ENCODE data around the gene PREX1. TPM values are rescaled to one million over a fixed set of nuclear protein-coding genes. Genes with fewer than 3 reads are reported as not detected.

PREX1 gene
- total RNA-seq, 2 experiments from 2014 or later, result 20.7 to 25.3 TPM

GRCh38 chr20:48601798-48602197 is 226.0 kb downstream of the PREX1 start:
- Histone ChIP-seq H2AFZ (ENCODE audit: low read length) (no peak overlapping the region), H4K20me1 (ENCODE audit: insufficient read depth, low read length) (no peaks in the 10 kb centered on the region), H3K4me2 (ENCODE audit: low read length) (no peak overlapping the region), H3K4me1 (ENCODE audit: insufficient read depth, low read length, poor library complexity, severe bottlenecking) (peaks cover 32% of the 10 kb centered on the region), H3K9me3 (ENCODE audit: low read length) (no peaks in the 10 kb centered on the region), H3K9me2 (ENCODE audit: insufficient read depth, low read length) (no peaks in the 10 kb centered on the region), H3K36me3 (ENCODE audit: insufficient read depth, low read length) (no peaks in the 10 kb centered on the region), H3K4me3 (ENCODE audit: low read depth, low read length, poor library complexity, severe bottlenecking) (no peak overlapping the region), H3K27ac (ENCODE audit: low read depth, low read length, poor library complexity, severe bottlenecking) (no peak overlapping the region), H3K79me2 (ENCODE audit: insufficient read depth, low read depth, low read length) (no peaks in the 10 kb centered on the region)
- intact Hi-C loops (cut with micrococcal nuclease; ENCODE audit: unreplicated experiment), result no loop called here
- no peak for DNase-seq (ENCODE audit: low spot score)
- TF ChIP-seq EZH2phosphoT487 (IDR thresholded peaks at IDR 0.05; ENCODE audit: borderline replicate concordance, low read depth, low read length), result no peak
- TF ChIP-seq, protein P1, sequence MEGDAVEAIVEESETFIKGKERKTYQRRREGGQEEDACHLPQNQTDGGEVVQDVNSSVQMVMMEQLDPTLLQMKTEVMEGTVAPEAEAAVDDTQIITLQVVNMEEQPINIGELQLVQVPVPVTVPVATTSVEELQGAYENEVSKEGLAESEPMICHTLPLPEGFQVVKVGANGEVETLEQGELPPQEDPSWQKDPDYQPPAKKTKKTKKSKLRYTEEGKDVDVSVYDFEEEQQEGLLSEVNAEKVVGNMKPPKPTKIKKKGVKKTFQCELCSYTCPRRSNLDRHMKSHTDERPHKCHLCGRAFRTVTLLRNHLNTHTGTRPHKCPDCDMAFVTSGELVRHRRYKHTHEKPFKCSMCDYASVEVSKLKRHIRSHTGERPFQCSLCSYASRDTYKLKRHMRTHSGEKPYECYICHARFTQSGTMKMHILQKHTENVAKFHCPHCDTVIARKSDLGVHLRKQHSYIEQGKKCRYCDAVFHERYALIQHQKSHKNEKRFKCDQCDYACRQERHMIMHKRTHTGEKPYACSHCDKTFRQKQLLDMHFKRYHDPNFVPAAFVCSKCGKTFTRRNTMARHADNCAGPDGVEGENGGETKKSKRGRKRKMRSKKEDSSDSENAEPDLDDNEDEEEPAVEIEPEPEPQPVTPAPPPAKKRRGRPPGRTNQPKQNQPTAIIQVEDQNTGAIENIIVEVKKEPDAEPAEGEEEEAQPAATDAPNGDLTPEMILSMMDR (conservative IDR thresholded peaks at IDR 0.05; ENCODE audit: low read length), result no peak
- CTCF ChIA-PET (ENCODE audit: unreplicated experiment), result no interaction called here
- POLR2A ChIA-PET, result no interaction called here
- BruUV-seq (replicated peaks), result no TSS peak

GRCh38 chr20:48600470-48600945 is 227.3 kb downstream of the PREX1 start:
- no TSS peak for BruUV-seq (replicated peaks)

More at GRCh38 chr20:48600470-48600945, 227.3 kb downstream of the PREX1 start:
- ChIA-PET POLR2A (no interaction called here), CTCF (ENCODE audit: unreplicated experiment) (no interaction called here)
- Histone ChIP-seq H2AFZ (ENCODE audit: low read length) (no peak overlapping the region), H4K20me1 (ENCODE audit: insufficient read depth, low read length) (no peaks in the 10 kb centered on the region), H3K4me1 (ENCODE audit: insufficient read depth, low read length, poor library complexity, severe bottlenecking) (peaks cover 32% of the 10 kb centered on the region), H3K27ac (ENCODE audit: low read depth, low read length, poor library complexity, severe bottlenecking) (peak overlapping the region; percentile 50), H3K79me2 (ENCODE audit: insufficient read depth, low read depth, low read length) (no peaks in the 10 kb centered on the region), H3K4me2 (ENCODE audit: low read length) (peak overlapping the region; percentile 40), H3K9me2 (ENCODE audit: insufficient read depth, low read length) (no peaks in the 10 kb centered on the region), H3K36me3 (ENCODE audit: insufficient read depth, low read length) (no peaks in the 10 kb centered on the region), H3K4me3 (ENCODE audit: low read depth, low read length, poor library complexity, severe bottlenecking) (no peak overlapping the region), H3K9me3 (ENCODE audit: low read length) (no peaks in the 10 kb centered on the region)
- intact Hi-C loops (cut with micrococcal nuclease; ENCODE audit: unreplicated experiment), result no loop called here
- TF ChIP-seq EZH2phosphoT487 (IDR thresholded peaks at IDR 0.05; ENCODE audit: borderline replicate concordance, low read depth, low read length), result no peak
- TF ChIP-seq, protein P1 (conservative IDR thresholded peaks at IDR 0.05; ENCODE audit: low read length), result no peak
- peak; percentile 86 for DNase-seq (ENCODE audit: low spot score)

All from OCI-LY7 (cell line).